ENCODE measurements around the gene TLE4.
A peak's percentile ranks its signal among the peaks of the same experiment; 100 is the strongest.

The TLE4 gene

DNA sequence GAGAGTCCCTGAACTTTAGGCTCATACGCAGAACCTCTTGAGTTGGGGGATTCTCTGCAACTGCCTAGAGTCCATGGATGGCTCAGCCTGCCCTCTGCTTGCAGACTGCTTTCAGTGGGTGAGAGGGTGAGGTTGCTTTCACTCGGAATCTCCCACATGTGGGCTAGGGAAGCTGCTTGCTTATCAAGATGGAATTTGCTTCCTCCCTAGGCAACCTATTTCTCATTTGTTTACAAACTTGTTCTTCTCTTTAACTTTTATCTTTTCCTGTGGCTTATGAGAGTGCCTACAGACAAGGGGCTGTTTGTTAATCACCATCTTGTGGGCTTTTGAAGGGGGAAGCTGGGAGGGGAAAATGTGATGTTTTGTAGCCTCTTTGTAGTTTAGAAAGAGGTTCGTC, 10.0 kb downstream of the TLE4 start:
- DNase-seq (ENCODE audit: low read depth, low spot score): peak; percentile 84
- no peak overlapping the region for H3K4me3 ChIP-seq (ENCODE audit: low read depth, low read length)
- TF ChIP-seq, protein P1, sequence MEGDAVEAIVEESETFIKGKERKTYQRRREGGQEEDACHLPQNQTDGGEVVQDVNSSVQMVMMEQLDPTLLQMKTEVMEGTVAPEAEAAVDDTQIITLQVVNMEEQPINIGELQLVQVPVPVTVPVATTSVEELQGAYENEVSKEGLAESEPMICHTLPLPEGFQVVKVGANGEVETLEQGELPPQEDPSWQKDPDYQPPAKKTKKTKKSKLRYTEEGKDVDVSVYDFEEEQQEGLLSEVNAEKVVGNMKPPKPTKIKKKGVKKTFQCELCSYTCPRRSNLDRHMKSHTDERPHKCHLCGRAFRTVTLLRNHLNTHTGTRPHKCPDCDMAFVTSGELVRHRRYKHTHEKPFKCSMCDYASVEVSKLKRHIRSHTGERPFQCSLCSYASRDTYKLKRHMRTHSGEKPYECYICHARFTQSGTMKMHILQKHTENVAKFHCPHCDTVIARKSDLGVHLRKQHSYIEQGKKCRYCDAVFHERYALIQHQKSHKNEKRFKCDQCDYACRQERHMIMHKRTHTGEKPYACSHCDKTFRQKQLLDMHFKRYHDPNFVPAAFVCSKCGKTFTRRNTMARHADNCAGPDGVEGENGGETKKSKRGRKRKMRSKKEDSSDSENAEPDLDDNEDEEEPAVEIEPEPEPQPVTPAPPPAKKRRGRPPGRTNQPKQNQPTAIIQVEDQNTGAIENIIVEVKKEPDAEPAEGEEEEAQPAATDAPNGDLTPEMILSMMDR (IDR thresholded peaks at IDR 0.05; ENCODE audit: low read depth, low read length): peak; percentile 5

DNA sequence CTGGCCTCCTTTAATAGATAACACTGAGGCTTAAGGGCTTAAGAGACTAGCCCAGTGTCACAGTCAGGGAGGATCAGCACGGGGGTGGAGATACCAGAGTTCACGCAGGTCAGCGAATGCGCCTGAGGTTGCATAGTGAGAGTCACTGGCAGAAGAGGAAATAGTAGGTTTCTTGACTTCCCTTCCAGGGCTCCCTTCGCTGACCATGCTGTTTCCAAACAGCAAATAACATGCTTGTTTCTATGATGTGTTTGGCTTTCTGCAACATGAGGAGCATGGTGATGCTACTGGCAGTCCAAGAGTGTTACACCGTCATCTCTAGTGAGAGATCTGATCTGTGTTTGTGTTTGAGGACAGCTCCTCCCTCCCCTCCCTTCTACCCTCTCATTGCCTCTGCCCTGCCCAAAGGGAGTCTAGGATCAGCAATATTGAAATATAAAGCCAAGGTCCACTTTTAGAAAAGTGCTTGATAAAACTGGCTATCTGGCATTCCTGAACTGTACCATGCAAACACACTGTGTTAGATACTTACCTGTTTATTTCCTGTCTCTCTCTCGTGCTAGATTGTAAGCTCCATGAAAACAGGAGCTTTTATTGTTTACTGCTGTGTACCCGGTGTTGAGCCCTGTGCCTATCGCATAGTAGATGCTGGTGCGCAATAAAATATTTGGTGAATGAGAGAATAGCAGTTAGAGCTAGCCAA, 12.3 kb downstream of the TLE4 start:
- TF ChIP-seq, protein P1 (IDR thresholded peaks at IDR 0.05; ENCODE audit: low read depth, low read length): no peak
- no peak overlapping the region for H3K4me3 ChIP-seq (ENCODE audit: low read depth, low read length)
- in situ Hi-C loops (cut with HindIII; ENCODE audit: low sequenced_read_pairs): no loop called here
- no peak for DNase-seq (ENCODE audit: low read depth, low spot score)

More for the DNA sequence above, 10.0 kb downstream of the TLE4 start:
- in situ Hi-C loops (cut with HindIII; ENCODE audit: low sequenced_read_pairs): no loop called here

DNA sequence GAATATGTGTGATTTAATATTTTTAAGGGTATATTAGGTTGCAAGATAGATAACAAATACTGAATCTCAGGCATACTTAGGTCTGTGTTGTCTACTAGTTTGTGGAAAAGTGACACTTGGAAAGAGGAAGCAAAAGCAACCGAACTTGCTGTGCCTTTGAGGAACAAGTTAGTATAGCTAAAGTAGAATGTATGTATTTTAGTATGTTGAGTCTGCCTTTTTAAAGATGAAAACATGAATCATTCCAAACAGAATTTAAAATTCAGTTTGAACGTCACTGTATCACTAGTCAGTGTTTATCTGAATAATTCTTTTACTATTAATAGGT, 12.9 kb downstream of the TLE4 start:
- in situ Hi-C loops (cut with HindIII; ENCODE audit: low sequenced_read_pairs): no loop called here
- no peak for DNase-seq (ENCODE audit: low read depth, low spot score)

DNA sequence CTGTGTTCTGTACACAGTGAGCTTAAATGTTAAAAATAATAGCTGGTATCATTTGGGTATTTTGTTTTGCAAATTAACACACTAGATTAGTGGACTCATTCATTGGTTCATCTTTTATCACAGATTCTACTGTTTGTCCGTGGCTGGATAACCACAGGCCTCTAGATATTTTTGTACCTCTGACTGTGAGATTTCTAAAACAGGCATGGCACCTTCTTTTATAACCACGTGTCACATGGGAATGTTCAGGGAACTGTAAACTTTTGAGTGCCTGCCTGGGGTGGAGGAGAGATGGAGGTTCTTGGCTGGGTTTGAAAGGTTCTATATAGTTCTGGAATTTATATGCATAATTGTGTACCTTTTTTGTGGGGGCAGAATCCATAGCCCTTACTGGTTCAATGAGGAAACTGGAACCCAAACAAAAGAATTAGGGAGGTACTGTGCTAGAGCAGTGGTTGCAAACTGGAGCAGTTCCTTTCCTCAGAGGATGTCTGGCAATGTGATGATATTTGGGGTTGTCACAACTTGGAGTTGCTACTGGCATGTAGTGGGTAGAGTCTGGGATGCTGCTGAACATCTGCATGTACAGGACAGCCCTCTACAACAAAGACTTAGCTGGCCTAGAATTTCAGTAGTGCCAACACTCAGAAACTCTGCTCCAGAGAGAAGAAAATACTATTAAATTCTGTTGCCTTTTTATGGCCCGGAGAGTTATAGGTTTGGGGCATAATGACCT, 16.9 kb downstream of the TLE4 start:
- no peak for DNase-seq (ENCODE audit: low read depth, low spot score)
- no peak overlapping the region for H3K4me3 ChIP-seq (ENCODE audit: low read depth, low read length)
- TF ChIP-seq, protein P1 (IDR thresholded peaks at IDR 0.05; ENCODE audit: low read depth, low read length): no peak
- in situ Hi-C loops (cut with HindIII; ENCODE audit: low sequenced_read_pairs): no loop called here

More for the DNA sequence above, 12.9 kb downstream of the TLE4 start:
- no peak overlapping the region for H3K4me3 ChIP-seq (ENCODE audit: low read depth, low read length)
- TF ChIP-seq, protein P1 (IDR thresholded peaks at IDR 0.05; ENCODE audit: low read depth, low read length): no peak

DNA sequence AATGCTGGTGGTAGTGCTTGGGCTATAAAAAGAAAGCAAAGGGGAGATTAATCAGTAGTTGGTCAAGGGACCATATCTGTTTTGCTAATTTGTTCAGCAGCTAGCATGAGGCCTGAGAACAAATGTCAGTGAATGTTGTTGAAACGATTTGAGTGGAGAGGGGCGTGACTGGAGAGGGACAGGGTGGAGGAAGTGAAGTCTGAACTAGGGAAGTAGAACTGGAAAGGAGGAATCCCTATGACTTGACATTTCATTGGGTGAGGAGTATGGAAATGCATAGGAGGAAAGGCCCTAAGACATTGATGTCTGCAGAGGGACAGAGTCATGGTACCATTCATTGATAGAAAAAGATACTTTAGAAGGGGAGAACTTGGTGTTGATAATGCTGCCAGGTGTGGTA, 19.7 kb downstream of the TLE4 start:
- TF ChIP-seq, protein P1 (IDR thresholded peaks at IDR 0.05; ENCODE audit: low read depth, low read length): no peak
- in situ Hi-C loops (cut with HindIII; ENCODE audit: low sequenced_read_pairs): no loop called here
- no peak for DNase-seq (ENCODE audit: low read depth, low spot score)

DNA sequence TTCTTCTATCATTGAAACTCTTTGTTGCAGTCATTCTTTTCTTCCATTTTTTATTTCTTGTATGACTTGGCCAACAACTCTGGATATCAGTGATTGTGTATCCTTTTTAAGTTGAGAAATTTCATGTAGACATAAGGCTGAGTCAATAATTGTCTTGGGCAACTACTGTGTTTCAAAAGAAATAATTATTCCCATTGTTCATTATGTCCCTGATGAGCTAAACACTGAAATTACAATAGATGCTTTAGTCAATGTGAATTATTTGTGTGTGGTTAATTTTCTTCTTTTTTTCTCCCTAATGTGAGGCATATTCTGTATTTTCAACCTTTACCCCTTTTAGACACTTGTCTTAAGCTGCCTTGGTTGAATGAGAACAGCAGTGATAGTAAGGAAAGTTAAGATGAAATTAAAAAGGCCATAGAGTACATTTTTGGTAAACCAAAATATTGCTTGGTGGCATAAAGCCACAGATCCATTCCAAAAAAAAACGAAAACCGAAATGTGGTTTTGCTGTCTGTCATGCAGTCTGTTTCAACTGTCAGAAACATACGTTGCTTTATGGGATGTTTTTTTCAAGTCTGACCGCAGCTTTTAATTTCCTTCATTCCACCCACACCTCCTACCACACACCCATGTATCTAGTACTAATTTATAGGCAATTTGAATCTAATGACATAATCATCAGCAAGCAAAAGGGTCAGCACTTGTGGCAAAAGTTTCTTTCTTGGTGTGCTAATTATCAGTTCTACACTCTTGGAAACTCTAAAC, 21.1 kb downstream of the TLE4 start:
- DNase-seq (ENCODE audit: low read depth, low spot score): no peak
- TF ChIP-seq, protein P1 (IDR thresholded peaks at IDR 0.05; ENCODE audit: low read depth, low read length): no peak
- no peak overlapping the region for H3K4me3 ChIP-seq (ENCODE audit: low read depth, low read length)
- in situ Hi-C loops (cut with HindIII; ENCODE audit: low sequenced_read_pairs): no loop called here

More for the DNA sequence above, 19.7 kb downstream of the TLE4 start:
- no peak overlapping the region for H3K4me3 ChIP-seq (ENCODE audit: low read depth, low read length)
